OCI-M2 (cell line): Measurements from ENCODE around the gene TBC1D14.

Experiments used
- DNase-seq: peaks from one replicate; lab custom pipeline; 2025; ENCODE audit not compliant: unreplicated experiment; lab: John Stamatoyannopoulos, UW

TBC1D14 gene

GRCh38 chr4:7052923-7053715, 143.5 kb downstream of the TBC1D14 start:
- DNase-seq, result no peak

GRCh38 chr4:7054106-7054880, 144.7 kb downstream of the TBC1D14 start:
- no peak for DNase-seq

GRCh38 chr4:7055111-7055989, 145.7 kb downstream of the TBC1D14 start:
- DNase-seq, result no peak

GRCh38 chr4:7055990-7056325, 146.3 kb downstream of the TBC1D14 start:
- no peak for DNase-seq

- DNase-seq, result no peak
These were observed 149.2 kb downstream of the TBC1D14 start for GRCh38 chr4:7058792-7059191.

GRCh38 chr4:7059662-7060061, 150.0 kb downstream of the TBC1D14 start:
- DNase-seq, result no peak

- DNase-seq, result no peak
These were observed 150.9 kb downstream of the TBC1D14 start for GRCh38 chr4:7060346-7061150.

- DNase-seq, result no peak
These were observed 152.2 kb downstream of the TBC1D14 start for GRCh38 chr4:7061815-7062214.

- no peak for DNase-seq
These were observed 153.2 kb downstream of the TBC1D14 start for GRCh38 chr4:7062816-7063215.

- no peak for DNase-seq
These were observed 153.7 kb downstream of the TBC1D14 start for GRCh38 chr4:7063362-7063761.

GRCh38 chr4:7066006-7066405, 156.4 kb downstream of the TBC1D14 start:
- no peak for DNase-seq

- no peak for DNase-seq
These were observed 156.9 kb downstream of the TBC1D14 start for GRCh38 chr4:7066493-7066892.

GRCh38 chr4:7067126-7067451, 157.5 kb downstream of the TBC1D14 start:
- no peak for DNase-seq

GRCh38 chr4:7067452-7068278, 158.0 kb downstream of the TBC1D14 start, which contains the start of gene GRPEL1:
GRPEL1 (minus strand) TSS chr4:7068064; CDS start chr4:7068032, 32 bp downstream.
- DNase-seq, result peak; percentile 89

GRCh38 chr4:7068279-7068842, 158.7 kb downstream of the TBC1D14 start:
- DNase-seq, result no peak

- DNase-seq, result no peak
These were observed 159.3 kb downstream of the TBC1D14 start for GRCh38 chr4:7068883-7069282.

GRCh38 chr4:7070729-7071511, 161.3 kb downstream of the TBC1D14 start:
- no peak for DNase-seq

- DNase-seq, result no peak
These were observed 163.4 kb downstream of the TBC1D14 start for GRCh38 chr4:7073059-7073458.
